Liver (tissue), 3 donors: ENCODE data around the gene GPRIN3.

Experiments used
- EGR1 ChIP-seq, 2 donors: IDR thresholded peaks; 2 replicates each; pipeline ENCODE4 v1.6.1; 2016 to 2018; ENCODE audit warnings: antibody characterized with exemption in 2 of 2, low read depth in 2 of 2
- GABPA ChIP-seq, 2 donors: IDR thresholded peaks in 1 of 2; conservative IDR thresholded peaks in 1 of 2; 2 replicates each; pipeline ENCODE4 v1.6.1; 2016; ENCODE audit warnings: antibody characterized with exemption in 2 of 2, mild to moderate bottlenecking in 1 of 2, moderate library complexity in 1 of 2
- RXRA ChIP-seq, 2 donors: IDR thresholded peaks; 2 replicates each; pipeline ENCODE4 v1.6.1; 2017 to 2018; ENCODE audit warnings: antibody characterized with exemption in 2 of 2, mild to moderate bottlenecking in 1 of 2
- TAF1 ChIP-seq: conservative IDR thresholded peaks from 2 replicates; pipeline ENCODE4 v1.6.1; 2016; ENCODE audit warnings: antibody characterized with exemption, mild to moderate bottlenecking
- TF ChIP-seq, protein P1 (sequence below): fragments of 150-350 bp; IDR thresholded peaks from 2 replicates; pipeline ENCODE4 v1.5.1; 2017; ENCODE audit warnings: improper control_type of control experiment, low read depth, low read length; ENCODE audit not compliant: missing input control
- donor health status: healthy.
- donor health status: healthy.

DNA sequence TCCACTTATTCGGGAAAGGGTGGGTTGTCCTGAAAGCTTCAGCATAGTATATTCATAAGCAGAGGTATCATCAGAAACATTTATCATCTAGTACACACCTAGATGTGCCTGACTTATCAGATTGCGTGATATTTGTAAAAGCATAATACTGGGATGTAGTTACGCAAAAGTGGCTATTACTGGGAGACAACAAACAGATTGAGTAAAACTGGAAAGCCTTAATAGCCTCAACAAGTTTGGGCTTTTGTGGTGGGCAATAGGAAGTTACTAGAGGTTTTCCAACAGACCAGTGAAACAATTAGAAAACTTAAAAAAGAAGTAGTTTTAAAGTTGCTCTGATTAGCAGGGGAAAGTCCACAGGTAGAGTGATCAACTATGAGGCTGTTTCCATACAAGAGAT is 39.8 kb downstream of the GPRIN3 start:
- TF ChIP-seq TAF1 (no peak), RXRA (IDR thresholded peaks at IDR 0.05) (no peak), EGR1 (IDR thresholded peaks at IDR 0.05; ENCODE audit: low read depth in 2 of 2) (no peak), GABPA (IDR thresholded peaks at IDR 0.05 in 1 of 2, conservative IDR thresholded peaks at IDR 0.05 in 1 of 2) (no peak)
- TF ChIP-seq, protein P1, sequence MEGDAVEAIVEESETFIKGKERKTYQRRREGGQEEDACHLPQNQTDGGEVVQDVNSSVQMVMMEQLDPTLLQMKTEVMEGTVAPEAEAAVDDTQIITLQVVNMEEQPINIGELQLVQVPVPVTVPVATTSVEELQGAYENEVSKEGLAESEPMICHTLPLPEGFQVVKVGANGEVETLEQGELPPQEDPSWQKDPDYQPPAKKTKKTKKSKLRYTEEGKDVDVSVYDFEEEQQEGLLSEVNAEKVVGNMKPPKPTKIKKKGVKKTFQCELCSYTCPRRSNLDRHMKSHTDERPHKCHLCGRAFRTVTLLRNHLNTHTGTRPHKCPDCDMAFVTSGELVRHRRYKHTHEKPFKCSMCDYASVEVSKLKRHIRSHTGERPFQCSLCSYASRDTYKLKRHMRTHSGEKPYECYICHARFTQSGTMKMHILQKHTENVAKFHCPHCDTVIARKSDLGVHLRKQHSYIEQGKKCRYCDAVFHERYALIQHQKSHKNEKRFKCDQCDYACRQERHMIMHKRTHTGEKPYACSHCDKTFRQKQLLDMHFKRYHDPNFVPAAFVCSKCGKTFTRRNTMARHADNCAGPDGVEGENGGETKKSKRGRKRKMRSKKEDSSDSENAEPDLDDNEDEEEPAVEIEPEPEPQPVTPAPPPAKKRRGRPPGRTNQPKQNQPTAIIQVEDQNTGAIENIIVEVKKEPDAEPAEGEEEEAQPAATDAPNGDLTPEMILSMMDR, result no peak
